Vagina (tissue), 2 donors: ENCODE data around the gene SCFD2. TPM values are rescaled to one million over a fixed set of nuclear protein-coding genes. Genes with fewer than 3 reads are reported as not detected.

Experiments
- DNase-seq, 2 donors: peaks; one replicate each; pipeline ENCODE4 v3.0.0-alpha.2; 2017; ENCODE audit errors: extremely low spot score in 2 of 2
- H3K27ac ChIP-seq: fragments of 200-600 bp; sonication (generic); one replicate; pipeline ENCODE4 v1.5.1; 2019
- H3K27me3 ChIP-seq: fragments of 200-600 bp; sonication (generic); one replicate; pipeline ENCODE4 v1.5.1; 2019
- H3K36me3 ChIP-seq, 2 donors: fragments of 200-600 bp; sonication (generic); one replicate each; pipeline ENCODE4 v1.5.1; 2017 to 2019
- H3K4me1 ChIP-seq: fragments of 200-600 bp; sonication (generic); one replicate; pipeline ENCODE4 v1.5.1; 2019
- H3K4me3 ChIP-seq, 2 donors: fragments of 200-600 bp; sonication (generic); 1 replicate in 1 of 2; 2 replicates in 1 of 2; pipeline ENCODE4 v1.5.1; 2016 to 2019
- H3K9me3 ChIP-seq: fragments of 200-600 bp; sonication (generic); one replicate; pipeline ENCODE4 v1.5.1; 2019
- CTCF ChIP-seq, 3 experiments: fragments of 450-650 bp in 2 of 3; fragments of 200-600 bp in 1 of 3; sonication (generic) in 1 of 3; IDR thresholded peaks; one replicate each; pipeline ENCODE4 v1.5.1; 2017 to 2019; ENCODE audit warnings: antibody characterized with exemption in 3 of 3, mild to moderate bottlenecking in 2 of 3, moderate library complexity in 2 of 3
- POLR2A ChIP-seq, 2 donors: fragments of 450-650 bp; IDR thresholded peaks; one replicate each; pipeline ENCODE4 v1.6.1; 2017; ENCODE audit warnings: antibody characterized with exemption in 2 of 2, mild to moderate bottlenecking in 2 of 2, moderate library complexity in 2 of 2
- POLR2AphosphoS5 ChIP-seq, 2 donors: sonication (generic); formaldehyde crosslinking; IDR thresholded peaks; one replicate each; pipeline ENCODE4 v1.9.0; 2017; ENCODE audit warnings: antibody characterized with exemption in 2 of 2, mild to moderate bottlenecking in 2 of 2, low read depth in 1 of 2; ENCODE audit not compliant: insufficient read depth in 1 of 2
- intact Hi-C: fragments of 100-400 bp; cut with DNase I; formaldehyde crosslinking; loops from one replicate; pipeline ENCODE4 v1.15.1; 2023
- total RNA-seq: library from RNA; depleted of rRNA; stranded (reverse); fragments of >200 nt; gene quantifications from one replicate; pipeline ENCODE4 v1.2.3, GENCODE V29; 2016

SCFD2 gene
- total RNA-seq, 1 donor from 2014 or later, result 33.1 TPM

DNA sequence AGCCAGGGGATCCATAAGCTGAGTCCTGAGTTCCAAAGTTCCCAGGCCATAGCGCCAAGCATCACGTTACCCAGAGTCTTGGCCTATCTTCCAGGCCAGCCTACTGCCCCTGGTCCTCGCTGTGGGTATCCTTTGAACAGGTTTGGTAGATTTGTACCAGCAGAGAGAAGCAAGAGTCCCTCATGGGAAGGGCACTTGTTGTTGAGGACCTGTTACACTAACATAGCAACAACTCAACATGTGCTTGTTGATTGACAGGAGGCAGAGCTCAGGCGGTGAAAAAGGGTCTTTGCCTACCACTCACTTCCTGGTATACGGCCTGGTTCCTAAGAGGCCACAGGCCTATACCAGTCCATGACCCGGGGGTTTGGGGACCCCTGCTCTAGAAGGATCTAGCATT, 365.3 kb downstream of the SCFD2 start:
- Histone ChIP-seq H3K4me3 (no peak overlapping the region), H3K27ac (no peak overlapping the region), H3K4me1 (peaks cover 16% of the 10 kb centered on the region), H3K27me3 (no peaks in the 10 kb centered on the region), H3K36me3 (no peaks in the 10 kb centered on the region), H3K9me3 (no peaks in the 10 kb centered on the region)
- intact Hi-C loops, result no loop called here
- DNase-seq, result no peak
- TF ChIP-seq POLR2A (IDR thresholded peaks at IDR 0.05) (no peak), CTCF (IDR thresholded peaks at IDR 0.05) (no peak), POLR2AphosphoS5 (IDR thresholded peaks at IDR 0.05; ENCODE audit: insufficient read depth in 1 of 2, low read depth in 1 of 2) (no peak)

DNA sequence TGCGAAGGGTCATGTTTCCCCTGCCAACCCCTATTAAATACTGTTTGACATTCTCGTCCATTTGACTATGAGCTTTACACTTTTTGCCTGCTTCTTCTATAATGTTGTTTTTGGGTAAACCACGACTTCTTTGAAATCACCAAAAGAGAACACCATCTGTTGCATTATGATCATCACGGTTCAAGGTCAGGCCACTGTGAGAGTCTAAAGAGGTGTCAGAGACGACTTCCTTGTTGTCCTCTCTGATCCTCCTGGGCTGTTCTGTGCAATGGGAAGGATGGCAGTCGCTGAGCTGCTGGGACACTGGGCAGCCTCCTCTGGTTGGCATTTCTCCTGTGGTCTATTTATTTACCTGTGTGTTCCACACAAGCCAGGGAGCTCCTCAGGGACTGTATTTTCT, 366.2 kb downstream of the SCFD2 start:
- Histone ChIP-seq H3K27ac (no peak overlapping the region), H3K36me3 (no peaks in the 10 kb centered on the region), H3K27me3 (no peaks in the 10 kb centered on the region), H3K9me3 (no peaks in the 10 kb centered on the region), H3K4me3 (no peak overlapping the region), H3K4me1 (peaks cover 21% of the 10 kb centered on the region)
- no peak for DNase-seq
- no peak for TF ChIP-seq CTCF (IDR thresholded peaks at IDR 0.05)
- TF ChIP-seq POLR2A (IDR thresholded peaks at IDR 0.05), result no peak
- no peak for TF ChIP-seq POLR2AphosphoS5 (IDR thresholded peaks at IDR 0.05; ENCODE audit: insufficient read depth in 1 of 2, low read depth in 1 of 2)
- intact Hi-C loops, result no loop called here

DNA sequence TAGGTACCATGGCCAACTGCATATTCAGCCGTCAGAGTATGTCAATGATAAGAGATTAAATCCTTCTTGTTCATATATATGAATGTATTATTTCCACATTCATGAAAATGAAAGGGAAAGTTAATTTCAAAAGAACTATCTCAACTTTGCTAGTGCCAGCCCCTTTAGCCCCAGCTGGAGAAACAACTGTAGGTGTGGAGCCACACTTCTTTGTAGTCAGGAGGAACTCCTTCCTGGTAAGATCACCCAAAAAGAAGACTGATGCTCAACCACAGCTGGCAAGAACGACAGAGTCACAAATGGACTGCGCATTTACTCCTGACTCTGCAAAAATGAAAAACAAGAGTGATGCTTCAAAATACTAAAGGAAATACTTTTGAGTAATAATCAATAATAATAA, 367.4 kb downstream of the SCFD2 start:
- H3K4me3 ChIP-seq, result no peak overlapping the region
- H3K4me1 ChIP-seq, result peaks cover 21% of the 10 kb centered on the region
- no peaks in the 10 kb centered on the region for H3K9me3 ChIP-seq
- no peaks in the 10 kb centered on the region for H3K36me3 ChIP-seq
- DNase-seq, result no peak
- H3K27ac ChIP-seq, result no peak overlapping the region
- intact Hi-C loops, result no loop called here
- H3K27me3 ChIP-seq, result no peaks in the 10 kb centered on the region
- TF ChIP-seq CTCF (IDR thresholded peaks at IDR 0.05) (no peak), POLR2AphosphoS5 (IDR thresholded peaks at IDR 0.05; ENCODE audit: insufficient read depth in 1 of 2, low read depth in 1 of 2) (no peak)

- Histone ChIP-seq H3K9me3 (no peaks in the 10 kb centered on the region), H3K36me3 (no peaks in the 10 kb centered on the region), H3K4me1 (peaks cover 21% of the 10 kb centered on the region), H3K27ac (peak overlapping the region; percentile 71), H3K27me3 (no peaks in the 10 kb centered on the region), H3K4me3 (no peak overlapping the region)
- no peak for DNase-seq
- no peak for TF ChIP-seq POLR2A (IDR thresholded peaks at IDR 0.05)
- TF ChIP-seq POLR2AphosphoS5 (IDR thresholded peaks at IDR 0.05; ENCODE audit: insufficient read depth in 1 of 2, low read depth in 1 of 2), result no peak
- TF ChIP-seq CTCF (IDR thresholded peaks at IDR 0.05), result no peak
- intact Hi-C loops, result no loop called here
Observed at GRCh38 chr4:52997132-52997416, 368.8 kb downstream of the SCFD2 start.

- TF ChIP-seq CTCF (IDR thresholded peaks at IDR 0.05) (no peak), POLR2AphosphoS5 (IDR thresholded peaks at IDR 0.05; ENCODE audit: insufficient read depth in 1 of 2, low read depth in 1 of 2) (peak; percentile 27 to 39)
- Histone ChIP-seq H3K27me3 (no peaks in the 10 kb centered on the region), H3K36me3 (no peaks in the 10 kb centered on the region), H3K9me3 (no peaks in the 10 kb centered on the region), H3K4me1 (peaks cover 21% of the 10 kb centered on the region), H3K4me3 (no peak overlapping the region), H3K27ac (peak overlapping the region; percentile 71)
- DNase-seq, result peak in 1 of 2 donors; percentile 91
- intact Hi-C loops, result no loop called here
Observed at GRCh38 chr4:52996261-52997131, 369.4 kb downstream of the SCFD2 start.
